K562 (cell line): ENCODE measurements around the gene TOX2. TPM values are rescaled to one million over a fixed set of nuclear protein-coding genes. Genes with fewer than 3 reads are reported as not detected.

Experiments
- ATAC-seq: fragments of 200-7000 bp; cut with Tn5 transposase; 3 replicates; pipeline ENCODE4 v1.9.1; 2020; ENCODE audit warnings: moderate library complexity
- BruUV-seq: library from RNA; stranded (reverse); fragments of 400-500 nt; replicated peaks from 2 replicates; lab custom pipeline; 2021; lab: Mats Ljungman, UMichigan
- CTCF ChIA-PET: fragments of 300-600 bp; formaldehyde crosslinking; extraction: SDS; loops from one replicate; lab custom pipeline; 2021; ENCODE audit warnings: low intra/inter-chr PET ratio; lab: Yijun Ruan, JAX
- POLR2A ChIA-PET: fragments of 300-600, 350-650 bp; sonication (Branson Sonifier 250); formaldehyde crosslinking; extraction: SDS; loops from one replicate; lab custom pipeline; 2021; ENCODE audit warnings: antibody characterized with exemption, inconsistent platforms; lab: Yijun Ruan, JAX
- DNase-seq, 4 experiments: peaks; one replicate each; pipeline versions ENCODE4 v3.0.0 to v3.0.0-alpha.2; 2011 to 2018; ENCODE audit warnings: low spot score in 3 of 4, mixed read lengths in 3 of 4; ENCODE audit errors: extremely low read depth in 1 of 4
- FAIRE-seq: peaks from 2 replicates; lab custom pipeline; 2011; peaks lifted over from hg19 to GRCh38; lab: Jason Lieb, UNC
- H2AFZ ChIP-seq: 2 replicates; pipeline ENCODE4 v1.6.0; 2011; ENCODE audit warnings: low read depth, low read length, control low read depth, inconsistent platforms
- H3K27ac ChIP-seq: fragments of 200-600 bp; 3 replicates; pipeline ENCODE4 v1.8.0; 2011; ENCODE audit warnings: low read depth, mild to moderate bottlenecking, control low read depth, inconsistent platforms, low read length, moderate library complexity, mixed read lengths; ENCODE audit errors: extremely low read depth
- H3K27me3 ChIP-seq, 2 experiments: fragments of 300-600 bp in 1 of 2; 2 replicates in 1 of 2; 3 replicates in 1 of 2; pipeline versions ENCODE4 v1.6.0 to v1.8.0; 2011; ENCODE audit warnings: inconsistent platforms in 2 of 2, low read length in 2 of 2, mild to moderate bottlenecking in 1 of 2, mixed read lengths in 1 of 2, moderate library complexity in 1 of 2; ENCODE audit not compliant: control insufficient read depth in 2 of 2, insufficient read depth in 2 of 2
- H3K36me3 ChIP-seq: fragments of 300-600 bp; 3 replicates; pipeline ENCODE4 v1.8.0; 2011; ENCODE audit warnings: mild to moderate bottlenecking, low read length, inconsistent platforms; ENCODE audit not compliant: control insufficient read depth, insufficient read depth
- H3K4me1 ChIP-seq, 2 experiments: fragments of 200-600 bp in 1 of 2; replicated peaks in 1 of 2; 2 replicates in 1 of 2; 3 replicates in 1 of 2; pipeline versions ENCODE4 v1.5.1 to v1.8.0; 2011; ENCODE audit warnings: inconsistent platforms in 2 of 2, low read length in 2 of 2, mild to moderate bottlenecking in 1 of 2, mixed read lengths in 1 of 2, moderate library complexity in 1 of 2; ENCODE audit not compliant: control insufficient read depth in 2 of 2, insufficient read depth in 2 of 2
- H3K4me2 ChIP-seq: 2 replicates; pipeline ENCODE4 v1.6.1; 2011; ENCODE audit warnings: low read length, control low read depth, inconsistent platforms, mixed read lengths; ENCODE audit not compliant: insufficient read depth
- H3K4me3 ChIP-seq: fragments of 200-600 bp; sonication (generic), shearing (Covaris generic); 2 replicates; pipeline ENCODE4 v1.5.1; 2016; ENCODE audit warnings: control low read depth, inconsistent platforms
- H3K79me2 ChIP-seq: fragments of 200-600 bp; 3 replicates; pipeline ENCODE4 v1.8.0; 2011; ENCODE audit warnings: low read length, inconsistent platforms; ENCODE audit not compliant: control insufficient read depth, insufficient read depth
- H3K9ac ChIP-seq, 2 experiments: 2 replicates each; pipeline versions ENCODE4 v1.6.0 to v1.6.1; 2011; ENCODE audit warnings: low read depth in 2 of 2, low read length in 2 of 2, control low read depth in 1 of 2, inconsistent platforms in 1 of 2, mild to moderate bottlenecking in 1 of 2, mixed read lengths in 1 of 2; ENCODE audit not compliant: insufficient read depth in 1 of 2
- H3K9me1 ChIP-seq: one replicate; pipeline ENCODE4 v1.6.0; 2011; ENCODE audit warnings: inconsistent platforms, mild to moderate bottlenecking, low read length, moderate library complexity; ENCODE audit not compliant: control insufficient read depth, insufficient read depth
- H3K9me3 ChIP-seq: replicated peaks from 2 replicates; pipeline ENCODE4 v1.5.1; 2011; ENCODE audit warnings: low read depth, low read length, inconsistent platforms; ENCODE audit not compliant: control insufficient read depth, insufficient read depth
- H4K20me1 ChIP-seq: replicated peaks from 2 replicates; pipeline ENCODE4 v1.6.1; 2011; ENCODE audit warnings: low read length, inconsistent platforms, mixed read lengths; ENCODE audit not compliant: control insufficient read depth, insufficient read depth
- MAFG ChIP-seq: fragments of 450-650 bp; conservative IDR thresholded peaks from 2 replicates; pipeline ENCODE4 v1.6.1; 2016; ENCODE audit warnings: missing genetic modification characterization, missing compliant biosample characterization
- MAFK ChIP-seq: IDR thresholded peaks from 2 replicates; pipeline ENCODE4 v1.6.1; 2011; ENCODE audit warnings: low read length, improper control_type of control experiment
- MEIS2 ChIP-seq: fragments of 450-650 bp; IDR thresholded peaks from 2 replicates; pipeline ENCODE4 v1.6.1; 2014; ENCODE audit warnings: mild to moderate bottlenecking; ENCODE audit not compliant: partially characterized antibody
- NFE2 ChIP-seq: IDR thresholded peaks from 2 replicates; pipeline ENCODE4 v1.6.1; 2014; ENCODE audit warnings: antibody characterized with exemption, low read depth
- ZBTB7A ChIP-seq: IDR thresholded peaks from 2 replicates; pipeline ENCODE4 v1.6.1; 2011; ENCODE audit warnings: low read depth, mild to moderate bottlenecking, low read length, moderate library complexity, borderline replicate concordance; ENCODE audit not compliant: control insufficient read depth
- WGBS: fragments of 100-300 bp; shearing (Covaris generic); methylation state at CpG from one replicate; pipeline ENCODE4 v1.1.6; 2016; ENCODE audit warnings: low coverage, mixed read lengths; ENCODE audit not compliant: insufficient coverage; ENCODE audit errors: missing lambda C conversion rate; 5-methylcytosine and 5-hydroxymethylcytosine counted together
- in situ Hi-C: fragments of 300-500 bp; cut with MboI; formaldehyde crosslinking; loops from 4 replicates; pipeline ENCODE4 v1.15.0; 2018; ENCODE audit warnings: inconsistent platforms, mixed read lengths
- intact Hi-C: fragments of 100-400 bp; cut with micrococcal nuclease; formaldehyde crosslinking; loops from 2 replicates; pipeline ENCODE4 v1.14.2; 2022
- polyA plus RNA-seq, 8 experiments: library from polyadenylated mRNA; depleted of rRNA in 4 of 8; stranded (reverse) in 5 of 8; unstranded in 3 of 8; fragments of >200 nt; fragmentation: Nextera tagmentation in 2 of 8; fragmentation: Illumina TruSeq in 1 of 8; extraction: Ambion mirVana in 2 of 8; extraction: Trizol in 1 of 8; gene quantifications; 2 replicates each; pipeline versions ENCODE4 v1.2.1 to v1.2.3, GENCODE V29; 2011 to 2014; ENCODE audit warnings: inconsistent platforms in 1 of 8, missing spikeins in 1 of 8
- total RNA-seq, 7 experiments: library from RNA; depleted of rRNA in 6 of 7; stranded (reverse); fragments of >200 nt in 6 of 7; fragmentation: Illumina TruSeq in 2 of 7; extraction: Trizol in 2 of 7; gene quantifications; 2 replicates each; pipeline versions ENCODE4 v1.2.1 to v1.2.3, GENCODE V29; 2011 to 2021; ENCODE audit warnings: low replicate concordance in 1 of 7

The TOX2 gene
- total and polyA plus RNA-seq, 9 of the 15 experiments (the other 6 are each of a cell fraction or from before 2014, with no cell fraction given), result not detected

- Histone ChIP-seq H3K9me1 (no peaks in the 10 kb centered on the region), H3K79me2 (no peaks in the 10 kb centered on the region), H3K27ac (no peak overlapping the region), H3K9ac (no peak overlapping the region), H3K27me3 (no peaks in the 10 kb centered on the region; a peak in 1 of 5 replicates), H4K20me1 (0 out of 2 replicates have a peak, but pooled peaks cover 7% of the 10 kb centered on the region), H2AFZ (no peak overlapping the region), H3K9me3 (no peaks in the 10 kb centered on the region), H3K4me1 (no peaks in the 10 kb centered on the region), H3K4me3 (no peak overlapping the region), H3K36me3 (no peaks in the 10 kb centered on the region), H3K4me2 (no peak overlapping the region)
- intact Hi-C loops (no loop called here), in situ Hi-C loops (no loop called here)
- FAIRE-seq, result no peak
- peak; percentile 67 for TF ChIP-seq MAFG (tag)
- TF ChIP-seq NFE2, result peak; percentile 51
- peak; percentile 10; the same call in 1 of the 2 replicates for TF ChIP-seq MAFK
- no peak for TF ChIP-seq MEIS2
- 0% methylated on average over 4 of the region's 4 CpGs for WGBS
- no peak for ATAC-seq
- ChIA-PET CTCF (no interaction called here), POLR2A (no interaction called here)
- no TSS peak for BruUV-seq
- no peak for DNase-seq
Observed at GRCh38 chr20:43981540-43981939, 66.9 kb downstream of the TOX2 start.

- WGBS, result 0% methylated on average over 2 of the region's 2 CpGs
- no peak overlapping the region for H2AFZ ChIP-seq
- H3K79me2 ChIP-seq, result no peaks in the 10 kb centered on the region
- H3K9me3 ChIP-seq, result no peaks in the 10 kb centered on the region
- CTCF ChIA-PET, result no interaction called here
- in situ Hi-C loops, result no loop called here
- H3K4me3 ChIP-seq, result no peak overlapping the region
- no peaks in the 10 kb centered on the region; a peak in 1 of 5 replicates for H3K27me3 ChIP-seq
- no peaks in the 10 kb centered on the region for H3K9me1 ChIP-seq
- no peak for FAIRE-seq
- no peak overlapping the region for H3K4me2 ChIP-seq
- no TSS peak for BruUV-seq
- ATAC-seq, result no peak
- no peaks in the 10 kb centered on the region for H3K4me1 ChIP-seq
- POLR2A ChIA-PET, result no interaction called here
- TF ChIP-seq ZBTB7A, result no peak
- TF ChIP-seq, all 486 proteins: peak for 0
- DNase-seq, result no peak
- H4K20me1 ChIP-seq, result 0 out of 2 replicates have a peak, but pooled peaks cover 7% of the 10 kb centered on the region
- H3K36me3 ChIP-seq, result no peaks in the 10 kb centered on the region
- H3K9ac ChIP-seq, result no peak overlapping the region; a peak in 1 of 4 replicates
- H3K27ac ChIP-seq, result no peak overlapping the region
- intact Hi-C loops, result no loop called here
Observed at GRCh38 chr20:43982016-43982415, 67.4 kb downstream of the TOX2 start.
